ENCODE results near the gene GRAMD1B.

DNA sequence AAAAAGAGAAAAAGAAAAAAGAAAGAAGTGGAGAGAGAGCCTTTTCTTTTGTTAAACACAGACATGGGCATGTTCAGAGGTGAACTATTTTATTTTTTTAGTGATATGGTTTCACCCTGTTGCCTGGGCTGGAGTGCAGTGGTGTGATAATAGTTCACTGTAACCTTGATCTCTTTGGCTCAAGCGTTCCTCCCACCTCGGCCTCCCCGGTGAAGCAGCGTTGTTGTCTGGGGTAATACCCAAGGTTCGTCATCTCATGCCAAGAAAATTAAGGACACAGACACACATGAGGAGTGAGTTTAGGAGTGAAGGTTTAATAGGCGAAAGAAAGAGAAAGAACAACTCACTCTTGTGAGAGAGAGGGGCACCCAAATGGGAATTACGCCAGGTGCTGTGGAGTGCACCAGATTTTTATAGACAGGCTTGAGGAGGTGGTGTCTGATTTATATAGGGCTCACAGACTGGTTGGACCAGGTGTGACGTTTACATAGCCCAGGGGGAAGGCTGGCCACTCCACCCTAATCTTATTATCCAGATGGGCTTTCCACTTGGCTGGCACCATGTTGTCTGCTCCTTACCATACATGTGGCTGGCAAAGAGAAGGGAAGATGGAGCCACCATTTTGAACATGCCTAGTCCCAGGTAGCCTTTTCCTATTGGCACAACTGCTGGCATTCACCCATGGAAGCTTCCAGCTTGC lies 42.3 kb downstream of the GRAMD1B start:
- no peak for TF ChIP-seq POLR2A (IDR thresholded peaks at IDR 0.05)
- TF ChIP-seq, protein P1, sequence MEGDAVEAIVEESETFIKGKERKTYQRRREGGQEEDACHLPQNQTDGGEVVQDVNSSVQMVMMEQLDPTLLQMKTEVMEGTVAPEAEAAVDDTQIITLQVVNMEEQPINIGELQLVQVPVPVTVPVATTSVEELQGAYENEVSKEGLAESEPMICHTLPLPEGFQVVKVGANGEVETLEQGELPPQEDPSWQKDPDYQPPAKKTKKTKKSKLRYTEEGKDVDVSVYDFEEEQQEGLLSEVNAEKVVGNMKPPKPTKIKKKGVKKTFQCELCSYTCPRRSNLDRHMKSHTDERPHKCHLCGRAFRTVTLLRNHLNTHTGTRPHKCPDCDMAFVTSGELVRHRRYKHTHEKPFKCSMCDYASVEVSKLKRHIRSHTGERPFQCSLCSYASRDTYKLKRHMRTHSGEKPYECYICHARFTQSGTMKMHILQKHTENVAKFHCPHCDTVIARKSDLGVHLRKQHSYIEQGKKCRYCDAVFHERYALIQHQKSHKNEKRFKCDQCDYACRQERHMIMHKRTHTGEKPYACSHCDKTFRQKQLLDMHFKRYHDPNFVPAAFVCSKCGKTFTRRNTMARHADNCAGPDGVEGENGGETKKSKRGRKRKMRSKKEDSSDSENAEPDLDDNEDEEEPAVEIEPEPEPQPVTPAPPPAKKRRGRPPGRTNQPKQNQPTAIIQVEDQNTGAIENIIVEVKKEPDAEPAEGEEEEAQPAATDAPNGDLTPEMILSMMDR (IDR thresholded peaks at IDR 0.05): no peak
